Naive thymus-derived CD4-positive, alpha-beta T cell (primary cell): Measurements from ENCODE around the gene ABCC9. TPM values are rescaled to one million over a fixed set of nuclear protein-coding genes. Genes with fewer than 3 reads are reported as not detected.

ENCODE experiments used
- ATAC-seq: fragments of 150-1000 bp; cut with Tn5 transposase; 2 replicates; pipeline ENCODE4 v1.10.0; 2021; ENCODE audit warnings: mild to moderate bottlenecking, moderate library complexity
- CTCF ChIA-PET: fragments of 350-600 bp; sonication (Branson Sonifier 250); formaldehyde crosslinking; loops from one replicate; lab custom pipeline; 2021; ENCODE audit warnings: antibody characterized with exemption; lab: Charles Lee
- POLR2A ChIA-PET: fragments of 350-600 bp; sonication (Branson Sonifier 250); formaldehyde crosslinking; loops from one replicate; lab custom pipeline; 2021; ENCODE audit warnings: antibody characterized with exemption, inconsistent platforms; lab: Charles Lee
- DNase-seq, 9 donors: peaks; one replicate each; pipeline versions ENCODE4 v3.0.0 to v3.0.0-alpha.2; 2020 to 2022; ENCODE audit warnings: mixed read lengths in 1 of 9
- H3K27ac ChIP-seq: one replicate; pipeline ENCODE4 v1.7.0; 2013; ENCODE audit warnings: mild to moderate bottlenecking, low read depth, low read length, moderate library complexity
- H3K27me3 ChIP-seq, 2 donors: one replicate each; pipeline ENCODE4 v1.7.0; 2013; ENCODE audit warnings: low read length in 2 of 2, mild to moderate bottlenecking in 2 of 2, moderate library complexity in 2 of 2; ENCODE audit not compliant: control insufficient read depth in 2 of 2, insufficient read depth in 2 of 2
- H3K36me3 ChIP-seq, 3 experiments: 1 replicate in 2 of 3; 2 replicates in 1 of 3; pipeline ENCODE4 v1.7.0; 2013; ENCODE audit warnings: low read length in 3 of 3, mild to moderate bottlenecking in 3 of 3, moderate library complexity in 1 of 3; ENCODE audit not compliant: insufficient read depth in 3 of 3, control insufficient read depth in 2 of 3
- H3K4me1 ChIP-seq, 2 donors: one replicate each; pipeline ENCODE4 v1.7.0; 2013; ENCODE audit warnings: low read length in 2 of 2, mild to moderate bottlenecking in 2 of 2, moderate library complexity in 1 of 2; ENCODE audit not compliant: control insufficient read depth in 2 of 2, insufficient read depth in 2 of 2
- H3K4me3 ChIP-seq: 2 replicates; pipeline ENCODE4 v1.7.0; 2013; ENCODE audit warnings: mild to moderate bottlenecking, low read length
- H3K9me3 ChIP-seq, 3 experiments: 1 replicate in 2 of 3; 2 replicates in 1 of 3; pipeline ENCODE4 v1.7.0; 2013; ENCODE audit warnings: low read length in 3 of 3; ENCODE audit not compliant: control insufficient read depth in 2 of 3
- H3K27ac Mint-ChIP-seq, 9 donors: one replicate each; pipeline ENCODE4 v1.8.0; 2020 to 2022; ENCODE audit warnings: mixed read lengths in 9 of 9, mild to moderate bottlenecking in 8 of 9, moderate library complexity in 5 of 9, inconsistent platforms in 2 of 9
- H3K27me3 Mint-ChIP-seq, 5 donors: one replicate each; pipeline ENCODE4 v1.8.0; 2021 to 2022; ENCODE audit warnings: mixed read lengths in 5 of 5, mild to moderate bottlenecking in 1 of 5
- H3K36me3 Mint-ChIP-seq, 5 donors: one replicate each; pipeline ENCODE4 v1.8.0; 2020 to 2022; ENCODE audit warnings: mixed read lengths in 5 of 5, mild to moderate bottlenecking in 3 of 5, inconsistent platforms in 1 of 5
- H3K4me1 Mint-ChIP-seq, 7 donors: one replicate each; pipeline ENCODE4 v1.8.0; 2020 to 2022; ENCODE audit warnings: mixed read lengths in 7 of 7, mild to moderate bottlenecking in 3 of 7, inconsistent platforms in 1 of 7
- H3K4me3 Mint-ChIP-seq, 10 donors: one replicate each; pipeline ENCODE4 v1.8.0; 2020 to 2022; ENCODE audit warnings: mild to moderate bottlenecking in 10 of 10, mixed read lengths in 10 of 10, moderate library complexity in 6 of 10, inconsistent platforms in 2 of 10
- H3K9me3 Mint-ChIP-seq, 11 donors: one replicate each; pipeline ENCODE4 v1.8.0; 2020 to 2022; ENCODE audit warnings: mixed read lengths in 11 of 11, mild to moderate bottlenecking in 4 of 11, inconsistent platforms in 1 of 11, moderate library complexity in 1 of 11
- intact Hi-C, 2 donors: fragments of 100-400 bp; cut with micrococcal nuclease; formaldehyde crosslinking; loops; one replicate each; pipeline ENCODE4 v1.15.1; 2023
- polyA plus RNA-seq, 2 donors: library from polyadenylated mRNA; unstranded; fragments of 300-500 nt; fragmentation: Illumina TruSeq; gene quantifications; one replicate each; pipeline ENCODE4 v1.2.3, GENCODE V29; 2021
- total RNA-seq, 6 experiments: library from RNA in 5 of 6; stranded (reverse) in 5 of 6; gene quantifications; 1 replicate in 5 of 6; 2 replicates in 1 of 6; pipeline ENCODE4 v1.2.3 and lab custom pipeline; 2021 to 2026

The ABCC9 gene
- total and polyA plus RNA-seq, 7 experiments from 2014 or later, result 0.05 TPM; not detected in 6

DNA sequence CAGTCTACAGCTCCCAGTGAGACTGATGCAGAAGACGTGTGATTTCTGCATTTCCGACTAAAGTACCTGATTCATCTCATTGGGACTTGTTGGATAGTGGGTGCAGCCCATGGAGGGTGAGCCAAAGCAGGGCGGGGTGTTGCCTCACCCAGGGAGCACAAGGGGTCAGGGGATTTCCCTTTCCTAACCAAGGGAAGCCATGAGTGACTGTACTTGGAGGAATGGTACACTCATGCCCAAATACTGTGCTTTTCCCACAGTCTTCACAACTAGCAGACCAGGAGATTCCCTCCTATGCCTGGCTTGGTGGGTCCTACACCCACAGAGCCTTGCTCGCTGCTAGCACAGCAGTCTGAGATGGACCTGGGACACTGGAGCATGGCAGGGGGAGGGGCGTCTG, 21.0 kb upstream of the ABCC9 start:
- no peaks in the 10 kb centered on the region for H3K4me1 ChIP-seq
- H3K36me3 ChIP-seq, result no peaks in the 10 kb centered on the region
- CTCF ChIA-PET, result no interaction called here
- H3K9me3 ChIP-seq, result no peaks in the 10 kb centered on the region
- Mint-ChIP-seq H3K27ac (no peak overlapping the region), H3K27me3 (peaks cover 2 to 26% (median 17%) of the 10 kb centered on the region in 5 donors), H3K4me1 (no peaks in the 10 kb centered on the region), H3K36me3 (no peaks in the 10 kb centered on the region), H3K4me3 (no peak overlapping the region), H3K9me3 (peaks cover 0 to 18% (median 5%) of the 10 kb centered on the region in 11 donors)
- DNase-seq (no peak), ATAC-seq (no peak)
- intact Hi-C loops, result no loop called here
- H3K4me3 ChIP-seq, result no peak overlapping the region
- POLR2A ChIA-PET, result no interaction called here
- no peaks in the 10 kb centered on the region for H3K27me3 ChIP-seq
- H3K27ac ChIP-seq, result no peak overlapping the region

DNA sequence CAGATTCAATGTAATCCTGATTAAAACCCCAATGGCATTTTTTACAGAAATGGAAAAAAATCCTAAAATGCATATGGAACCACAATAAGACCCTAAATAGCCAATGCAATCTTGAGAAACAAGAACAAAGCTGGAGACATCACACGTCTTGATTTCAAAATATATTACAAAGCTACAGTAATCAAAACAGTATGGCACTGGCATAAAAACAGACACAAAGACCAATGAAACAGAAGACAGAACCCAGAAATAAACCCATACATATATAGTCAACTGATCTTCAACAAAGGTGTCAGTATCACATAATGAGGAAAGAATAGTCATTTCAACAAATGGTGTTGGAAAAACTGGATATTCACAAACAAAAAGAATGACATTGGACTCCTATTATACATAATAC, 9.4 kb upstream of the ABCC9 start:
- no peaks in the 10 kb centered on the region for H3K27me3 ChIP-seq
- Mint-ChIP-seq H3K4me1 (no peaks in the 10 kb centered on the region), H3K27ac (no peak overlapping the region), H3K9me3 (peaks cover 3 to 50% (median 24%) of the 10 kb centered on the region in 11 donors), H3K27me3 (peaks cover 0 to 21% (median 6%) of the 10 kb centered on the region in 5 donors), H3K36me3 (peaks cover 0 to under 1% (median 0%) of the 10 kb centered on the region in 5 donors), H3K4me3 (no peak overlapping the region)
- H3K4me1 ChIP-seq, result no peaks in the 10 kb centered on the region
- intact Hi-C loops, result no loop called here
- H3K9me3 ChIP-seq, result peaks cover 0 to 3% (median 0%) of the 10 kb centered on the region in 3 experiments
- ATAC-seq (no peak), DNase-seq (no peak)
- no peaks in the 10 kb centered on the region for H3K36me3 ChIP-seq
- ChIA-PET POLR2A (no interaction called here), CTCF (no interaction called here)
- no peak overlapping the region for H3K27ac ChIP-seq
- H3K4me3 ChIP-seq, result no peak overlapping the region

- CTCF ChIA-PET, result no interaction called here
- H3K9me3 ChIP-seq, result peaks cover 0 to 4% (median 0%) of the 10 kb centered on the region in 3 experiments
- no peak overlapping the region for H3K4me3 ChIP-seq
- Mint-ChIP-seq H3K4me1 (no peaks in the 10 kb centered on the region), H3K27me3 (peaks cover 4 to 36% (median 16%) of the 10 kb centered on the region in 5 donors), H3K9me3 (peaks cover 7 to 65% (median 35%) of the 10 kb centered on the region in 11 donors), H3K36me3 (peaks cover 0 to 5% (median 0%) of the 10 kb centered on the region in 5 donors), H3K4me3 (no peak overlapping the region), H3K27ac (no peak overlapping the region)
- H3K36me3 ChIP-seq, result no peaks in the 10 kb centered on the region
- no peaks in the 10 kb centered on the region for H3K4me1 ChIP-seq
- intact Hi-C loops, result no loop called here
- ATAC-seq (no peak), DNase-seq (no peak)
- H3K27me3 ChIP-seq, result no peaks in the 10 kb centered on the region
- H3K27ac ChIP-seq, result no peak overlapping the region
- POLR2A ChIA-PET, result no interaction called here
Observed at GRCh38 chr12:21949036-21949435, 7.8 kb upstream of the ABCC9 start.

DNA sequence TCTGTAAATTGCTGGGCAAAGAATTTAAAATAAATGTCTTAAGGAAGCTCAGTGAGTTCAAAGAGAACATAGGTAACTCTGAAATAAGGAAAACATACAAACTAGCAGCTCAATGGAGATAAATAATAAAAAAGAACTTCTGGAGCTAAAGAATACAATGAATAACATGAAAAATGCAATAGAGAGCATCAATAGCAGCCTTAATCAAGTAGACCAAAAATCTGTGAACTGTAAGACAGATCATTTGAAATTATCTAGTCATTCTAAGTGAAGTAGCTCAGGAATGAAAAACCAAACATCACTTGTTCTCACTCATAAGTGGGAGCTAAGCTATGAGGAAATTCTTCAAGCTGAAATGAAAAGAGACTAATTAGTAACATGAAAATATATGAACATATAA, 5.8 kb upstream of the ABCC9 start:
- Mint-ChIP-seq H3K27ac (no peak overlapping the region), H3K9me3 (peaks cover 7 to 84% (median 39%) of the 10 kb centered on the region in 11 donors), H3K4me1 (peaks cover 0 to under 1% (median 0%) of the 10 kb centered on the region in 7 donors), H3K36me3 (peaks cover 0 to 5% (median 0%) of the 10 kb centered on the region in 5 donors), H3K4me3 (no peak overlapping the region), H3K27me3 (peaks cover 20 to 54% (median 28%) of the 10 kb centered on the region in 5 donors)
- Histone ChIP-seq H3K4me1 (no peaks in the 10 kb centered on the region), H3K27ac (no peak overlapping the region), H3K9me3 (peaks cover 0 to 4% (median 0%) of the 10 kb centered on the region in 3 experiments), H3K27me3 (peaks cover 0 to 8% of the 10 kb centered on the region in 2 donors), H3K36me3 (no peaks in the 10 kb centered on the region), H3K4me3 (no peak overlapping the region)
- ATAC-seq (no peak), DNase-seq (no peak)
- CTCF ChIA-PET, result no interaction called here
- POLR2A ChIA-PET, result no interaction called here
- intact Hi-C loops, result no loop called here

GRCh38 chr12:21945002-21945401, 3.8 kb upstream of the ABCC9 start:
- H3K9me3 Mint-ChIP-seq, result peaks cover 7 to 72% (median 37%) of the 10 kb centered on the region in 11 donors
- Histone ChIP-seq H3K4me1 (no peaks in the 10 kb centered on the region), H3K27ac (no peak overlapping the region), H3K27me3 (peaks cover 0 to 8% of the 10 kb centered on the region in 2 donors), H3K36me3 (no peaks in the 10 kb centered on the region), H3K4me3 (no peak overlapping the region), H3K9me3 (peaks cover 0 to 4% (median 0%) of the 10 kb centered on the region in 3 experiments)
- H3K4me1 Mint-ChIP-seq, result peaks cover 4 to 18% (median 16%) of the 10 kb centered on the region in 7 donors
- intact Hi-C loops, result no loop called here
- H3K4me3 Mint-ChIP-seq, result no peak overlapping the region
- peaks cover 0 to 5% (median 0%) of the 10 kb centered on the region in 5 donors for H3K36me3 Mint-ChIP-seq
- DNase-seq (no peak), ATAC-seq (no peak)
- no peak overlapping the region for H3K27ac Mint-ChIP-seq
- ChIA-PET POLR2A (no interaction called here), CTCF (no interaction called here)
- H3K27me3 Mint-ChIP-seq, result peaks cover 40 to 67% (median 47%) of the 10 kb centered on the region in 5 donors

DNA sequence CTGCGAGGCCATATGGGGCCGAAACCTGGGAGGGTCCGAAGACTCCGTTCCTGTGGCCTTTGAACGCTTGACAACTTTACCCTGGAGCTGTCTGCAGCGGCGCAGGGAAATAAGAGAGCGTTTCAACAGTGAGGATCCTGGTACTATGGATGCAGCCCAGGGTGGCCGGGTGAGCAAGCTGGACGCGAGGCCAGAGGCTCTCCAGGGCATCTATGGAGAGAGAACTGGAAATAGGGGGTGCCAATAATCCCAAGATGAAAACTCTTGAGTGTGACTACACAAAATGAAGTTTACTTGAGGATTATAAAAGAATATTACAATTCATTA, 1.1 kb upstream of the ABCC9 start:
- CTCF ChIA-PET, result no interaction called here
- Mint-ChIP-seq H3K9me3 (peaks cover 7 to 50% (median 25%) of the 10 kb centered on the region in 11 donors), H3K36me3 (peaks cover 0 to 5% (median 0%) of the 10 kb centered on the region in 5 donors), H3K27ac (no peak overlapping the region), H3K4me3 (no peak overlapping the region), H3K4me1 (peaks cover 4 to 25% (median 16%) of the 10 kb centered on the region in 7 donors), H3K27me3 (peaks cover 58 to 78% (median 70%) of the 10 kb centered on the region in 5 donors)
- Histone ChIP-seq H3K36me3 (no peaks in the 10 kb centered on the region), H3K9me3 (peaks cover 0 to 4% (median 0%) of the 10 kb centered on the region in 3 experiments), H3K27me3 (peaks cover 0 to 8% of the 10 kb centered on the region in 2 donors), H3K4me3 (no peak overlapping the region), H3K27ac (no peak overlapping the region), H3K4me1 (no peaks in the 10 kb centered on the region)
- DNase-seq (no peak), ATAC-seq (no peak)
- intact Hi-C loops, result no loop called here
- POLR2A ChIA-PET, result no interaction called here
